MCF 10A (cell line): ENCODE data around the gene URGCP. TPM values are rescaled to one million over a fixed set of nuclear protein-coding genes. Genes with fewer than 3 reads are reported as not detected.

Experiments used
- BruUV-seq: library from RNA; stranded (reverse); fragments of 400-500 nt; replicated peaks from 2 replicates; lab custom pipeline; 2021; lab: Mats Ljungman, UMichigan
- CTCF ChIA-PET: fragments of 300-600 bp; sonication (Branson Sonifier 250); formaldehyde crosslinking; extraction: SDS; loops from one replicate; lab custom pipeline; 2021; ENCODE audit warnings: antibody characterized with exemption, inconsistent platforms; lab: Yijun Ruan, JAX
- POLR2A ChIA-PET: fragments of 300-600, 350-650 bp; sonication (Branson Sonifier 250); formaldehyde crosslinking; extraction: SDS; loops from one replicate; lab custom pipeline; 2020; ENCODE audit warnings: antibody characterized with exemption, inconsistent platforms; lab: Yijun Ruan, JAX
- DNase-seq: peaks from one replicate; pipeline ENCODE4 v3.0.0-alpha.2; 2018; ENCODE audit not compliant: unreplicated experiment
- H3K27ac Mint-ChIP-seq: one replicate; pipeline ENCODE4 v1.8.0; 2022; ENCODE audit warnings: mild to moderate bottlenecking, low read depth, mixed read lengths; ENCODE audit not compliant: unreplicated experiment
- H3K27me3 Mint-ChIP-seq: one replicate; pipeline ENCODE4 v1.8.0; 2022; ENCODE audit warnings: mixed read lengths; ENCODE audit not compliant: insufficient read depth, unreplicated experiment
- H3K36me3 Mint-ChIP-seq: one replicate; pipeline ENCODE4 v1.8.0; 2022; ENCODE audit warnings: mild to moderate bottlenecking, moderate library complexity, mixed read lengths; ENCODE audit not compliant: insufficient read depth, unreplicated experiment
- H3K4me1 Mint-ChIP-seq: one replicate; pipeline ENCODE4 v1.8.0; 2022; ENCODE audit warnings: mixed read lengths; ENCODE audit not compliant: insufficient read depth, unreplicated experiment
- H3K4me3 Mint-ChIP-seq: one replicate; pipeline ENCODE4 v1.8.0; 2022; ENCODE audit warnings: mild to moderate bottlenecking, moderate library complexity, mixed read lengths; ENCODE audit not compliant: unreplicated experiment
- H3K9me3 Mint-ChIP-seq: one replicate; pipeline ENCODE4 v1.8.0; 2022; ENCODE audit warnings: mixed read lengths; ENCODE audit not compliant: unreplicated experiment
- CTCF ChIP-seq: fragments of 200-600 bp; IDR thresholded peaks from one replicate; pipeline ENCODE4 v1.8.0; 2022; ENCODE audit warnings: antibody characterized with exemption, mild to moderate bottlenecking; ENCODE audit not compliant: unreplicated experiment
- intact Hi-C: fragments of 100-400 bp; cut with micrococcal nuclease; formaldehyde crosslinking; loops from 2 replicates; pipeline ENCODE4 v1.14.1; 2022
- total RNA-seq: library from RNA; stranded (reverse); gene quantifications from 2 replicates; pipeline ENCODE4 v1.2.3, GENCODE V29; 2022

The URGCP gene
- total RNA-seq, 1 experiment from 2014 or later: 37.2 TPM

DNA sequence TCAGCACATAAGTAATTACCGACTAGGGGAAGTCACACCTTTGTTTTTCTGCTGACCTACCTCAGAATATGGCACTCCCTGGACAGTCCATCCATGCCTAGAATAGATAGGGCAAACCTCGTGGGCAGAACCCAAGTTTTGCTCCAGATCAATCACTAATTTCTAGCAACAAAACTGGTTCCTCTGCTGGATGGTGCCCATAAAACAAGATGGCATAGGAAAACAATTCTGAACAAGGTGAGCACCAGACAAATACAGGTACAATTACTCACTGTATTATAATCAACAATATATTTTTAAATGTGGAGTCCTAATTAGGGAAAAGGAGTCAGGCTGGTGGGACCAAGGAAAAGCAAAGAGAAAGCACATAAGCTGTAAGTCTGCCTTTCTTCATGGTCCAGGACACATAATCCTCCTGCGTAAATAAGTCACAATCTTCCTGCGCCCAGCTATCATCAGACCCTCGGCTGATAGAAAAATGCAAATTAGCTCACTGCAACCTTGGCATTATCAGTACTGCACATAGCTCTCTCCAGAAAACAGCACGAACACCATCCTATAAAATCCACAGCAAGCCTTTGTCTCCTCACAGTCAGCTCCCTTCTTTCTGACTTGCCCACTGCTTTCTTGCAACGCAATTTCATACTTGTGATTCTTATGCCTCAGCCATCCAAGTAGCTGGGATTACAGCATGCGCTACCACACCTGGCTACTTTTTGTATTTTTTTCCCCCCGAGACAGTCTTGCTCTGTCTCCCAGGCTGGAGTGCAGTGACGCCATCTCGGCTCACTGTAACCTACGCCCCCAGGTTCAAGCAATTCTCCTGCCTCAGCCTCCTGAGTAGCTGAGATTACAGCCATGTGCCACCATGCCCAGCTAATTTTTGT lies 15.1 kb downstream of the URGCP start:
- intact Hi-C loops: no loop called here
- no peak for DNase-seq
- peaks cover 40% of the 10 kb centered on the region for H3K36me3 Mint-ChIP-seq
- peaks cover 7% of the 10 kb centered on the region for H3K9me3 Mint-ChIP-seq
- peaks cover 30% of the 10 kb centered on the region for H3K4me1 Mint-ChIP-seq
- CTCF ChIA-PET: interaction anchor here (0.6 kb wide), 1 partner anchor 135 kb away, joined by 3 read pairs; no protein-coding TSS in a partner anchor
- no peaks in the 10 kb centered on the region for H3K27me3 Mint-ChIP-seq
- TF ChIP-seq CTCF: no peak
- H3K27ac Mint-ChIP-seq: peak overlapping the region; percentile 27
- no TSS peak for BruUV-seq
- POLR2A ChIA-PET: no interaction called here
- H3K4me3 Mint-ChIP-seq: no peak overlapping the region

GRCh38 chr7:43890468-43890867 lies 15.9 kb downstream of the URGCP start:
- BruUV-seq: no TSS peak
- Mint-ChIP-seq H3K36me3 (peaks cover 41% of the 10 kb centered on the region), H3K27me3 (no peaks in the 10 kb centered on the region), H3K4me3 (no peak overlapping the region), H3K27ac (no peak overlapping the region), H3K9me3 (no peaks in the 10 kb centered on the region), H3K4me1 (peaks cover 24% of the 10 kb centered on the region)
- CTCF ChIA-PET: no interaction called here
- intact Hi-C loops: no loop called here
- no peak for TF ChIP-seq CTCF
- POLR2A ChIA-PET: no interaction called here
- DNase-seq: no peak

DNA sequence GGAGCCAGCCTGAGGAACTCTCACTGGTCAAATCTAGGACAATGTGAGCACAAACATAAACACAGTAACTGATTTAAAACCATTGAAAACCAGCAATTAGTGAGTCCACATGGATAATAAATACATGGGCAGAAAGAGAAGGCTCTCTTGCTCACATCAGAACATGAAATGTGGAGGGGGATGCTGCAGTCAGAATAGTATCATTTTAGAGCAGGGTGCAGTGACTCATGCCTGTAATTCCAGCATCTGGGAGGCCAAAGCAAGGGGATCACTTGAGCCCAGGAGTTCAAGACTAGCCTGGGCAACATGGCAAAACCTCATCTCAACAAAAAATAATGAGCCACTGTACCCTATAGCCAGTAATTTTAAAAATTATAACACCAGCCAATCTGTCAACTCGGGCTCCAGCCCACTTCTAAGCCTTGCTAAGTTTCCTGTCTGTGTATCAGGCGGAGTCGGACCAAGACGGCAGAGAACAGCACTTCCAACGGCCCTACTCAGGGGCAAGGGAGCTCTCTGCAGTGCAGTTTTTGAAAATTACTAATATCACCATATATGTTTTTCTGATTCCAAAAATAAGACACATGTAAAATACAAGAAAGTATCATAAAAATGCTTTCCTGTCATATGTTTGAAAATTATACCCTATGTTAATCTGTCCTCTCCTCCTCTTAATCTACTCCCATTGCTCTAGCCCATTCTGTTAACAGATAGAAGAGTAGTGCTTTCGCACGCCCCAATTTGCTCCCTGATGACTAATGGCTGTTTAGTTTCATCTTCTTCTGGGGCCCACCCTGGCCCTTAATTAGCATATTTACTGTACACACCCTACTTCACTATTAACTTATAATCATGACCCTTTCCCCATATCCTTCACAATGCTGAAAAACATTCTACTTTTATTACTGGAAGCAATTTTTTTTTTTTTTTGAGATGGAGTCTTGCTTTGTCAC lies 17.1 kb downstream of the URGCP start:
- Mint-ChIP-seq H3K4me1 (peaks cover 24% of the 10 kb centered on the region), H3K27me3 (no peaks in the 10 kb centered on the region), H3K9me3 (no peaks in the 10 kb centered on the region), H3K36me3 (peaks cover 53% of the 10 kb centered on the region), H3K4me3 (no peak overlapping the region), H3K27ac (peak overlapping the region; percentile 11)
- ChIA-PET POLR2A (no interaction called here), CTCF (no interaction called here)
- no TSS peak for BruUV-seq
- intact Hi-C loops: no loop called here
- DNase-seq: no peak
- no peak for TF ChIP-seq CTCF

DNA sequence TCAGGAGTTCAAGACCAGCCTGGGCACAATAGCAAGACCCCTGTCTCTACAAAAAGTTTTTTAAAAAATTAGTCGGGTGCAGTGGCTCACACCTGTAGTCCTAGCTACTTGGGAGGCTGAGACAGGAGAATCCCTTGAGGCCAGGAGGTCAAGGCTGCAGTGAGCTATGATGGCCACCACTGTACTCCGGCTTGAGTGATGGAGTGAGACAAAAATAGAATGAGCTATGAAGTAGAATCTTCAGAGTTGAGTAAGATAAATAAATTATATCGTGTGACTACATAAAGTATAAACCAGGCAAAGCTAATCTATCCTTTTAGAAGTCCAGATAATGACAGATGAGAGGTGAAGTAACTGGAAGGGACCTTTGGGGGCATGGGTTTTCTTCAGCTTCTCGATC lies 21.8 kb downstream of the URGCP start:
- Mint-ChIP-seq H3K36me3 (peaks cover 67% of the 10 kb centered on the region), H3K9me3 (no peaks in the 10 kb centered on the region), H3K4me1 (peaks cover 18% of the 10 kb centered on the region), H3K27ac (peak overlapping the region; percentile 41), H3K27me3 (no peaks in the 10 kb centered on the region), H3K4me3 (no peak overlapping the region)
- intact Hi-C loops: no loop called here
- ChIA-PET POLR2A (no interaction called here), CTCF (interaction anchor here (0.6 to 1.0 kb wide), 2 partner anchors 10 to 70 kb away, joined by 3 to 4 read pairs; no protein-coding TSS in a partner anchor)
- TF ChIP-seq CTCF: no peak
- BruUV-seq: no TSS peak
- DNase-seq: no peak
